Endodermal cell (in vitro differentiated cells): ENCODE measurements around the gene ANKH. TPM values are rescaled to one million over a fixed set of nuclear protein-coding genes. Genes with fewer than 3 reads are reported as not detected.

Experiments
- DNase-seq: peaks from one replicate; pipeline ENCODE4 v3.0.0-alpha.2; 2017
- H3K27ac ChIP-seq: 2 replicates; pipeline ENCODE4 v1.5.1; 2013; ENCODE audit warnings: mild to moderate bottlenecking, low read depth, low read length, moderate library complexity
- H3K27me3 ChIP-seq: 2 replicates; pipeline ENCODE4 v1.6.1; 2013; ENCODE audit warnings: mild to moderate bottlenecking, low read length, moderate library complexity; ENCODE audit not compliant: insufficient read depth, control insufficient read depth, poor library complexity, severe bottlenecking
- H3K36me3 ChIP-seq: 2 replicates; pipeline ENCODE4 v1.7.0; 2013; ENCODE audit warnings: mild to moderate bottlenecking, low read length, moderate library complexity; ENCODE audit not compliant: control insufficient read depth, insufficient read depth
- H3K4me1 ChIP-seq: one replicate; pipeline ENCODE4 v1.7.0; 2013; ENCODE audit warnings: low read length; ENCODE audit not compliant: control insufficient read depth, insufficient read depth
- H3K4me3 ChIP-seq: 2 replicates; pipeline ENCODE4 v1.5.1; 2013; ENCODE audit warnings: mild to moderate bottlenecking, low read length, moderate library complexity
- H3K9ac ChIP-seq: 2 replicates; pipeline ENCODE4 v1.6.1; 2013; ENCODE audit warnings: mild to moderate bottlenecking, low read length, moderate library complexity; ENCODE audit not compliant: poor library complexity, severe bottlenecking; ENCODE audit errors: extremely low read depth
- H3K9me3 ChIP-seq: 2 replicates; pipeline ENCODE4 v1.6.1; 2013; ENCODE audit warnings: mild to moderate bottlenecking, low read length, moderate library complexity; ENCODE audit not compliant: control insufficient read depth
- H3K27ac Mint-ChIP-seq: 2 replicates; pipeline ENCODE4 v1.8.0; 2020; ENCODE audit warnings: mixed read lengths
- H3K27me3 Mint-ChIP-seq: 2 replicates; pipeline ENCODE4 v1.8.0; 2021; ENCODE audit warnings: mild to moderate bottlenecking, mixed read lengths; ENCODE audit not compliant: insufficient read depth
- H3K36me3 Mint-ChIP-seq: 2 replicates; pipeline ENCODE4 v1.8.0; 2020; ENCODE audit warnings: low read depth, mixed read lengths
- H3K4me1 Mint-ChIP-seq: 2 replicates; pipeline ENCODE4 v1.8.0; 2020; ENCODE audit warnings: mixed read lengths
- H3K4me3 Mint-ChIP-seq: 2 replicates; pipeline ENCODE4 v1.8.0; 2020; ENCODE audit warnings: mild to moderate bottlenecking, moderate library complexity, mixed read lengths
- H3K9me3 Mint-ChIP-seq: 2 replicates; pipeline ENCODE4 v1.8.0; 2020; ENCODE audit warnings: mild to moderate bottlenecking, mixed read lengths
- CTCF ChIP-seq: fragments of 200-600 bp; sonication (generic); conservative IDR thresholded peaks from 2 replicates; pipeline ENCODE4 v1.5.0; 2021; ENCODE audit warnings: antibody characterized with exemption, mild to moderate bottlenecking
- WGBS, 2 experiments: methylation state at CpG; one replicate each; pipeline versions ENCODE4 v1.1.5 to v1.1.7; 2013; ENCODE audit warnings: missing lambda C conversion rate in 2 of 2, mixed read lengths in 1 of 2; ENCODE audit not compliant: insufficient coverage in 1 of 2, insufficient read length in 1 of 2; 5-methylcytosine and 5-hydroxymethylcytosine counted together
- total RNA-seq, 2 donors: library from RNA; stranded (reverse); fragmentation: NEBNext Ultra II Directional in 1 of 2; extraction: Animal tissue kit (Norgen Biotek cat#: 25700) in 1 of 2; gene quantifications; 2 replicates in 1 of 2; 3 replicates in 1 of 2; pipeline ENCODE4 v1.2.1, GENCODE V29; 2021

The ANKH gene
- total RNA-seq, 2 donors from 2014 or later = 26.5 to 43.4 TPM

DNA sequence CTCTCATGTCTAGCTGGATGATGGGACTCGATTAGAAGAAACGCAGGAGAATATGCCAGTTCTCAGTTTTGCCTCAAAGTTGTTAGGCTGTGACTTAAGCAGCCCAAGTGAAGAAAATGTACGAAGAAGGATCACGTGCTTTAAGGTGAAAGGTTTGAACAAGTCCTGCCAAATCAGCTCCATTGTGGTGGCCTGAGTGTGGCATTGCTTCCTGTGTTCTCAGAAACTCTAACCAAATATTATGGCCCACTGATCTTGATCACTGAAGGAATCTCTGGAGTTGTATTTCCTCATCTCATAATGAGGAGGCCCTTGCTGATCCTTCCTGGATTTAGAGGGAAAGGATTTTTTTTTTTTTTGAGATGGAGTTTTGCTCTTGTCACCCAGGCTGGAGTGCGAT, 163.0 kb downstream of the ANKH start:
- 95 to 100% methylated on average over 3 to 5 of the region's 5 CpGs for WGBS, 2 experiments
- Mint-ChIP-seq H3K4me3 (no peak overlapping the region), H3K4me1 (no peaks in the 10 kb centered on the region), H3K27me3 (no peaks in the 10 kb centered on the region), H3K36me3 (peaks cover 73% of the 10 kb centered on the region), H3K27ac (no peak overlapping the region), H3K9me3 (peaks cover 5% of the 10 kb centered on the region)
- Histone ChIP-seq H3K27me3 (no peaks in the 10 kb centered on the region), H3K27ac (no peak overlapping the region), H3K4me1 (no peaks in the 10 kb centered on the region), H3K36me3 (peaks cover 83% of the 10 kb centered on the region), H3K9ac (no peak overlapping the region), H3K4me3 (no peak overlapping the region), H3K9me3 (no peaks in the 10 kb centered on the region)
- no peak for TF ChIP-seq CTCF
- no peak for DNase-seq

- H3K27ac ChIP-seq = no peak overlapping the region
- Mint-ChIP-seq H3K36me3 (peaks cover 72% of the 10 kb centered on the region), H3K9me3 (peaks cover 5% of the 10 kb centered on the region), H3K27ac (no peak overlapping the region), H3K4me1 (no peaks in the 10 kb centered on the region), H3K4me3 (no peak overlapping the region), H3K27me3 (no peaks in the 10 kb centered on the region)
- 94 to 95% methylated on average over 9 of the region's 9 CpGs for WGBS, 2 experiments
- H3K9ac ChIP-seq = no peak overlapping the region
- H3K4me1 ChIP-seq = no peaks in the 10 kb centered on the region
- no peak overlapping the region for H3K4me3 ChIP-seq
- H3K27me3 ChIP-seq = no peaks in the 10 kb centered on the region
- TF ChIP-seq CTCF = peak; percentile 17
- H3K36me3 ChIP-seq = peaks cover 82% of the 10 kb centered on the region
- H3K9me3 ChIP-seq = no peaks in the 10 kb centered on the region
- no peak for DNase-seq
Observed at GRCh38 chr5:14707811-14708390, 163.7 kb downstream of the ANKH start.

DNA sequence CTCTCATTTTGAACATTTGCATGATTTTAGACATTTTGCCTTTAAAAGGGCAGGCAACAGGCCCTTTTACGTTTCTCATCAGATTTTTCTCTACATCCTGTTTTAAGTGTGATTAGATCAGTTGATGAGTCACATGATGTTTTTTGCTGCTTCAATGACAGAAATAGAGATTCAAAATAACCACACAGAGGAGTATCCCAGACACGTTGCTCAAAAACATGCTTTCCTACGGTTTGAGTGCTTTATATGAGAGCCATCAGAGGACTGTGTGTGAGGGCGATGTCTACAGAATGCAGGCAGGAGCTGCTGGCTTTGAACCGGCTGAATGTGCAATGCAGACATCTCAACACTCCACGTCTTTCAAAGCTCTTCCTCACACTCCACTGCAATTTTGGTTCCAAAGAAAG, 165.0 kb downstream of the ANKH start:
- Mint-ChIP-seq H3K4me1 (no peaks in the 10 kb centered on the region), H3K27ac (no peak overlapping the region), H3K4me3 (no peak overlapping the region), H3K9me3 (no peaks in the 10 kb centered on the region), H3K27me3 (no peaks in the 10 kb centered on the region), H3K36me3 (peaks cover 64% of the 10 kb centered on the region)
- no peaks in the 10 kb centered on the region for H3K9me3 ChIP-seq
- no peaks in the 10 kb centered on the region for H3K27me3 ChIP-seq
- WGBS, 2 experiments = 93 to 98% methylated on average over 6 of the region's 6 CpGs
- H3K27ac ChIP-seq = no peak overlapping the region
- no peak overlapping the region for H3K4me3 ChIP-seq
- H3K4me1 ChIP-seq = no peaks in the 10 kb centered on the region
- peaks cover 75% of the 10 kb centered on the region for H3K36me3 ChIP-seq
- no peak overlapping the region for H3K9ac ChIP-seq
- DNase-seq = no peak
- no peak for TF ChIP-seq CTCF
